Kidney (tissue), 14 donors: ENCODE measurements around the gene SLC16A1. TPM values are rescaled to one million over a fixed set of nuclear protein-coding genes. Genes with fewer than 3 reads are reported as not detected.

Experiments
- DNase-seq, 5 donors: peaks; one replicate each; pipeline ENCODE4 v3.0.0-alpha.2; 2013 to 2020
- FAIRE-seq: peaks from 2 replicates; lab custom pipeline; 2012; peaks lifted over from hg19 to GRCh38; lab: Jason Lieb, UNC
- H3K27ac ChIP-seq, 2 donors: one replicate each; pipeline ENCODE4 v1.7.0; 2013; ENCODE audit warnings: low read depth in 2 of 2, low read length in 2 of 2, inconsistent platforms in 1 of 2
- H3K27me3 ChIP-seq: one replicate; pipeline ENCODE4 v1.7.1; 2013; ENCODE audit warnings: low read length, inconsistent platforms; ENCODE audit not compliant: control insufficient read depth, insufficient read depth
- H3K36me3 ChIP-seq, 3 donors: one replicate each; pipeline versions ENCODE4 v1.7.0 to v1.7.1; 2013; ENCODE audit warnings: low read length in 3 of 3, control low read depth in 1 of 3, inconsistent platforms in 1 of 3; ENCODE audit not compliant: insufficient read depth in 3 of 3, control insufficient read depth in 2 of 3
- H3K4me1 ChIP-seq, 3 donors: one replicate each; pipeline versions ENCODE4 v1.7.0 to v1.7.1; 2013; ENCODE audit warnings: low read length in 3 of 3, inconsistent platforms in 1 of 3, low read depth in 1 of 3; ENCODE audit not compliant: control insufficient read depth in 2 of 3, insufficient read depth in 2 of 3
- H3K4me3 ChIP-seq, 3 donors: one replicate each; pipeline versions ENCODE4 v1.7.0 to v1.8.1; 2013; ENCODE audit warnings: low read length in 3 of 3, control low read depth in 1 of 3, inconsistent platforms in 1 of 3
- H3K9ac ChIP-seq, 3 donors: one replicate each; pipeline versions ENCODE4 v1.7.0 to v1.7.1; 2013; ENCODE audit warnings: low read length in 3 of 3, control low read depth in 1 of 3, inconsistent platforms in 1 of 3
- H3K9me3 ChIP-seq, 3 donors: one replicate each; pipeline versions ENCODE4 v1.7.0 to v1.7.1; 2013; ENCODE audit warnings: low read length in 3 of 3, control low read depth in 1 of 3, inconsistent platforms in 1 of 3; ENCODE audit not compliant: control insufficient read depth in 2 of 3, insufficient read depth in 1 of 3
- CTCF ChIP-seq: IDR thresholded peaks from 3 replicates; pipeline ENCODE4 v1.5.1; 2012; ENCODE audit warnings: mild to moderate bottlenecking, moderate library complexity, borderline replicate concordance; ENCODE audit not compliant: insufficient read depth; ENCODE audit errors: extremely low read depth
- intact Hi-C: fragments of 100-400 bp; cut with DNase I; formaldehyde crosslinking; loops from one replicate; pipeline ENCODE4 v1.11.1; 2022
- polyA plus RNA-seq: library from polyadenylated mRNA; stranded (reverse); fragments of 350-450 nt; fragmentation: Illumina TruSeq; extraction: RNeasy Lipid Tissue Mini Kit (QIAGEN cat#74804); gene quantifications from one replicate; pipeline ENCODE4 v1.2.3, GENCODE V29; 2014; ENCODE audit warnings: low read depth, low replicate concordance; ENCODE audit not compliant: insufficient read depth
- total RNA-seq: library from RNA; stranded (reverse); fragmentation: NEBNext Ultra II Directional; extraction: Animal tissue kit (Norgen Biotek cat#: 25700); gene quantifications from one replicate; pipeline ENCODE4 v1.2.1, GENCODE V29; 2021
- donor health status: control.
- donor health status: control.
- donor health status: control.
- donor health status: control.
- donor health status: control.
- donor health status: DM: yes; HTN: yes; CAD: no.
- donor health status: Normal renal cell carcinoma (clear cell type).

The SLC16A1 gene
- total and polyA plus RNA-seq, 2 donors from 2014 or later: 8.7 to 9.7 TPM

DNA sequence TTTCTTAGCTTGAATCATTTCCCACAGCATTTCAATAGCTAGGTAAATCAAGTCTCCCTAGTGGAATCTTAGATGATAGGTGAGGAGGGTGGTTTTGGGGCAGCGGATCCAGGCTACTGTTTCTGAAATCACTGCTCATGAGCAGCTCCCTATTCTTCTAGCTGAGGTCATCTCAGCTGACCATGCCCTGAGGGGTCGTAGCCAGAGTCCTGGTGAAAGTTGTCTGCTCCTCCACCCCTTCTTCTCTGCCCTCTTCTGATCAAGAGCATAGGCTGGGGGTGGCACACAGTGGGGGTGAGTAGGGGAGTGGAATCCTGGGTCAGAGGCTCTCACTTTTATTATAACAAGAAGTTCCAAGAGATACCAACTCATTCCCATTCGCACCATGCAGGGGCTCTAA, 76.2 kb downstream of the SLC16A1 start:
- DNase-seq (no peak), FAIRE-seq (no peak)
- H3K4me3 ChIP-seq: no peak overlapping the region
- intact Hi-C loops: loop anchor here (5.0 kb wide), 1 partner anchor 162 kb away; no protein-coding TSS in a partner anchor
- H3K9me3 ChIP-seq: no peaks in the 10 kb centered on the region
- H3K9ac ChIP-seq: no peak overlapping the region
- H3K27me3 ChIP-seq: no peaks in the 10 kb centered on the region
- H3K4me1 ChIP-seq: no peaks in the 10 kb centered on the region
- TF ChIP-seq CTCF: no peak
- H3K27ac ChIP-seq: no peak overlapping the region
- H3K36me3 ChIP-seq: no peaks in the 10 kb centered on the region

GRCh38 chr1:112878321-112878720, 77.7 kb downstream of the SLC16A1 start:
- intact Hi-C loops: no loop called here
- H3K36me3 ChIP-seq: no peaks in the 10 kb centered on the region
- DNase-seq (no peak), FAIRE-seq (no peak)
- H3K4me1 ChIP-seq: no peaks in the 10 kb centered on the region
- H3K9ac ChIP-seq: no peak overlapping the region
- H3K9me3 ChIP-seq: no peaks in the 10 kb centered on the region
- no peaks in the 10 kb centered on the region for H3K27me3 ChIP-seq
- no peak overlapping the region for H3K4me3 ChIP-seq
- TF ChIP-seq CTCF: no peak
- H3K27ac ChIP-seq: no peak overlapping the region

DNA sequence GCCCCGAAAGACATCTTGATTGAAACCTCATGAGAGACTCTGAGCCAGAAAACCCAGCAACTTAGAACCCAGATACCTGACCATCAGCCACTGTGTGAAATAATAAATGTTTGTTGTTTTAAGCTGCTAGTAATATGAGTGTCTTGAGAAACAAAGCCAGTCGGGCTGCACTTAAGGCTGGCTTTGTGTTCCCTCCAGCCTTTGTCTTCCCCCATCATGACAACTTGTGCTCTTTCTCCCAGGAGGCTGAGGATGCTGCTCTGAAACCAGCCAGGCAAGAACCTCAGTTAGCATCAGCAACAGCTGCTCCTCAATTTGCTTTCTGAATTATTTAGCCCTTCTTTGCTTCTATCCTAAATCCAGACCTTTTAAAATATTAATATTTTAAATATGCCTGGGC, 78.2 kb downstream of the SLC16A1 start:
- no peak for TF ChIP-seq CTCF
- Histone ChIP-seq H3K9me3 (no peaks in the 10 kb centered on the region), H3K9ac (no peak overlapping the region), H3K36me3 (no peaks in the 10 kb centered on the region), H3K27ac (no peak overlapping the region), H3K4me1 (no peaks in the 10 kb centered on the region), H3K4me3 (no peak overlapping the region), H3K27me3 (no peaks in the 10 kb centered on the region)
- DNase-seq (no peak), FAIRE-seq (no peak)
- intact Hi-C loops: no loop called here

- TF ChIP-seq CTCF: no peak
- intact Hi-C loops: no loop called here
- H3K36me3 ChIP-seq: no peaks in the 10 kb centered on the region
Observed at GRCh38 chr1:112876315-112876714, 79.7 kb downstream of the SLC16A1 start.

More at GRCh38 chr1:112876315-112876714, 79.7 kb downstream of the SLC16A1 start:
- no peaks in the 10 kb centered on the region for H3K9me3 ChIP-seq
- H3K27ac ChIP-seq: no peak overlapping the region
- H3K27me3 ChIP-seq: no peaks in the 10 kb centered on the region
- no peaks in the 10 kb centered on the region for H3K4me1 ChIP-seq
- FAIRE-seq: no peak
- no peak for DNase-seq
- no peak overlapping the region for H3K9ac ChIP-seq
- H3K4me3 ChIP-seq: no peak overlapping the region
